Naive thymus-derived CD4-positive, alpha-beta T cell (primary cell): ENCODE measurements around the gene SLC7A6. TPM values are rescaled to one million over a fixed set of nuclear protein-coding genes. Genes with fewer than 3 reads are reported as not detected.

Experiments used
- ATAC-seq: fragments of 150-1000 bp; cut with Tn5 transposase; 2 replicates; pipeline ENCODE4 v1.10.0; 2021; ENCODE audit warnings: mild to moderate bottlenecking, moderate library complexity
- CTCF ChIA-PET: fragments of 350-600 bp; sonication (Branson Sonifier 250); formaldehyde crosslinking; loops from one replicate; lab custom pipeline; 2021; ENCODE audit warnings: antibody characterized with exemption; lab: Charles Lee
- POLR2A ChIA-PET: fragments of 350-600 bp; sonication (Branson Sonifier 250); formaldehyde crosslinking; loops from one replicate; lab custom pipeline; 2021; ENCODE audit warnings: antibody characterized with exemption, inconsistent platforms; lab: Charles Lee
- DNase-seq, 9 donors: peaks; one replicate each; pipeline versions ENCODE4 v3.0.0 to v3.0.0-alpha.2; 2020 to 2022; ENCODE audit warnings: mixed read lengths in 1 of 9
- H3K27ac ChIP-seq: one replicate; pipeline ENCODE4 v1.7.0; 2013; ENCODE audit warnings: mild to moderate bottlenecking, low read depth, low read length, moderate library complexity
- H3K27me3 ChIP-seq, 2 donors: one replicate each; pipeline ENCODE4 v1.7.0; 2013; ENCODE audit warnings: low read length in 2 of 2, mild to moderate bottlenecking in 2 of 2, moderate library complexity in 2 of 2; ENCODE audit not compliant: control insufficient read depth in 2 of 2, insufficient read depth in 2 of 2
- H3K36me3 ChIP-seq, 3 experiments: 1 replicate in 2 of 3; 2 replicates in 1 of 3; pipeline ENCODE4 v1.7.0; 2013; ENCODE audit warnings: low read length in 3 of 3, mild to moderate bottlenecking in 3 of 3, moderate library complexity in 1 of 3; ENCODE audit not compliant: insufficient read depth in 3 of 3, control insufficient read depth in 2 of 3
- H3K4me1 ChIP-seq, 2 donors: one replicate each; pipeline ENCODE4 v1.7.0; 2013; ENCODE audit warnings: low read length in 2 of 2, mild to moderate bottlenecking in 2 of 2, moderate library complexity in 1 of 2; ENCODE audit not compliant: control insufficient read depth in 2 of 2, insufficient read depth in 2 of 2
- H3K4me3 ChIP-seq: 2 replicates; pipeline ENCODE4 v1.7.0; 2013; ENCODE audit warnings: mild to moderate bottlenecking, low read length
- H3K9me3 ChIP-seq, 3 experiments: 1 replicate in 2 of 3; 2 replicates in 1 of 3; pipeline ENCODE4 v1.7.0; 2013; ENCODE audit warnings: low read length in 3 of 3; ENCODE audit not compliant: control insufficient read depth in 2 of 3
- H3K27ac Mint-ChIP-seq, 9 donors: one replicate each; pipeline ENCODE4 v1.8.0; 2020 to 2022; ENCODE audit warnings: mixed read lengths in 9 of 9, mild to moderate bottlenecking in 8 of 9, moderate library complexity in 5 of 9, inconsistent platforms in 2 of 9
- H3K27me3 Mint-ChIP-seq, 5 donors: one replicate each; pipeline ENCODE4 v1.8.0; 2021 to 2022; ENCODE audit warnings: mixed read lengths in 5 of 5, mild to moderate bottlenecking in 1 of 5
- H3K36me3 Mint-ChIP-seq, 5 donors: one replicate each; pipeline ENCODE4 v1.8.0; 2020 to 2022; ENCODE audit warnings: mixed read lengths in 5 of 5, mild to moderate bottlenecking in 3 of 5, inconsistent platforms in 1 of 5
- H3K4me1 Mint-ChIP-seq, 7 donors: one replicate each; pipeline ENCODE4 v1.8.0; 2020 to 2022; ENCODE audit warnings: mixed read lengths in 7 of 7, mild to moderate bottlenecking in 3 of 7, inconsistent platforms in 1 of 7
- H3K4me3 Mint-ChIP-seq, 10 donors: one replicate each; pipeline ENCODE4 v1.8.0; 2020 to 2022; ENCODE audit warnings: mild to moderate bottlenecking in 10 of 10, mixed read lengths in 10 of 10, moderate library complexity in 6 of 10, inconsistent platforms in 2 of 10
- H3K9me3 Mint-ChIP-seq, 11 donors: one replicate each; pipeline ENCODE4 v1.8.0; 2020 to 2022; ENCODE audit warnings: mixed read lengths in 11 of 11, mild to moderate bottlenecking in 4 of 11, inconsistent platforms in 1 of 11, moderate library complexity in 1 of 11
- intact Hi-C, 2 donors: fragments of 100-400 bp; cut with micrococcal nuclease; formaldehyde crosslinking; loops; one replicate each; pipeline ENCODE4 v1.15.1; 2023
- polyA plus RNA-seq, 2 donors: library from polyadenylated mRNA; unstranded; fragments of 300-500 nt; fragmentation: Illumina TruSeq; gene quantifications; one replicate each; pipeline ENCODE4 v1.2.3, GENCODE V29; 2021
- total RNA-seq, 6 experiments: library from RNA in 5 of 6; stranded (reverse) in 5 of 6; gene quantifications; 1 replicate in 5 of 6; 2 replicates in 1 of 6; pipeline ENCODE4 v1.2.3 and lab custom pipeline; 2021 to 2026

The SLC7A6 gene
- total and polyA plus RNA-seq, 7 experiments from 2014 or later, result 29.3 to 248 (median 163) TPM

GRCh38 chr16:68232335-68232734, 32.0 kb upstream of the SLC7A6 start:
- Histone ChIP-seq H3K4me1 (peaks cover 0 to 25% of the 10 kb centered on the region in 2 donors), H3K36me3 (peaks cover 0 to 20% (median 0%) of the 10 kb centered on the region in 3 experiments), H3K9me3 (no peaks in the 10 kb centered on the region), H3K27ac (no peak overlapping the region), H3K27me3 (no peaks in the 10 kb centered on the region), H3K4me3 (no peak overlapping the region)
- no peak overlapping the region for H3K4me3 Mint-ChIP-seq
- intact Hi-C loops, result loop anchor here in 1 of 2 donors (10.0 kb wide), 1 partner anchor 568 kb away; the partner anchor contains the start of genes ACD, C16orf86, ENKD1 and PARD6A
- CTCF ChIA-PET, result interaction anchor here (0.6 kb wide), 2 partner anchors 143 to 180 kb away, joined by 3 read pairs; no protein-coding TSS in a partner anchor
- ATAC-seq (no peak), DNase-seq (no peak)
- peaks cover 16 to 46% (median 40%) of the 10 kb centered on the region in 7 donors for H3K4me1 Mint-ChIP-seq
- POLR2A ChIA-PET, result interaction anchor here (0.7 kb wide), 1 partner anchor 138 kb away, joined by 3 read pairs; no protein-coding TSS in a partner anchor
- H3K27me3 Mint-ChIP-seq, result peaks cover 0 to 9% (median 0%) of the 10 kb centered on the region in 5 donors
- H3K27ac Mint-ChIP-seq, result peak overlapping the region in 5 of 9 donors; percentile 4 to 78 (median 51)
- peaks cover 0 to 6% (median 4%) of the 10 kb centered on the region in 5 donors for H3K36me3 Mint-ChIP-seq
- peaks cover 0 to 2% (median 0%) of the 10 kb centered on the region in 11 donors for H3K9me3 Mint-ChIP-seq

DNA sequence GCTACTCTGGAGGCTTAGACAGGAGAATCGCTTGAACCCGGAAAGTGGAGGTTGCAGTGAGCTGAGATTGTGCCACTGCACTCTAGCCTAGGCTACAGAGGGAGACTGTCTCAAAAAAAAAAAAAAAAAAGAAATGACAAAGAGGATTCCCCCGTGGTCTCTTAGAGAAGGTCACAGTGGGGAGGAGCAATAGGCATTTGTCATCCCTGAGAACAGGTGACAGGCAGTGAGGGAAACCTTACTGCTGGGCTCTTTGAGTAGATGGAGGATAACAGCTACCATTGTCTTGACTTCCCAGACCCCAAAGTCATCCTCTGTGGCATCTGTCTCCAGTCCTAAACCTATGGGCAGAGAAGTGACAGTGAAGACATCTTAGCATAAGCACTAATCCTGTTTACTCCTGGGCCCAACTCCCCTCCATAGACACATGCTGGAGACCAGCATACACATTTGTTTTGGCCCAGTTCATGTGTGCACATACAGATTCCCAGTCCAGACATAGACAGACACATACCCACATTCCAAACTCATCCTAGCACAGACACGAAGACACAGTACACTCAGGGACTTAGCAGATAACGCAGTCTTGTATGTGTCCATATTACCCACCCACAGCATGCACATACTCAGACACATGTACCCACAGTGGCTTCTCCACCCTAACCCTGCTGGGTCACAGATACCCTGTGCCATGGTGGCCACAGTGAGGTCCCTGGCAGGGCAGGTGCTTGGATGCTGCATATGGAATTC, 31.1 kb upstream of the SLC7A6 start:
- no peaks in the 10 kb centered on the region for H3K9me3 ChIP-seq
- POLR2A ChIA-PET, result interaction anchor here (0.7 kb wide), 1 partner anchor 139 kb away, joined by 3 read pairs; no protein-coding TSS in a partner anchor
- peaks cover 21 to 44% (median 36%) of the 10 kb centered on the region in 7 donors for H3K4me1 Mint-ChIP-seq
- peaks cover 0 to 20% (median 0%) of the 10 kb centered on the region in 3 experiments for H3K36me3 ChIP-seq
- H3K27ac ChIP-seq, result no peak overlapping the region
- peaks cover under 1 to 16% of the 10 kb centered on the region in 2 donors for H3K4me1 ChIP-seq
- intact Hi-C loops, result loop anchor here in 1 of 2 donors (10.0 kb wide), 1 partner anchor 568 kb away; the partner anchor contains the start of genes ACD, C16orf86, ENKD1 and PARD6A
- H3K27me3 Mint-ChIP-seq, result peaks cover 0 to 13% (median 0%) of the 10 kb centered on the region in 5 donors
- H3K27me3 ChIP-seq, result no peaks in the 10 kb centered on the region
- H3K4me3 ChIP-seq, result no peak overlapping the region
- H3K27ac Mint-ChIP-seq, result peak overlapping the region; percentile 4 to 78 (median 52)
- ATAC-seq (no peak), DNase-seq (peak in 1 of 9 donors; percentile 13)
- peaks cover 0 to 6% (median 4%) of the 10 kb centered on the region in 5 donors for H3K36me3 Mint-ChIP-seq
- peak overlapping the region in 1 of 10 donors; percentile 1 for H3K4me3 Mint-ChIP-seq
- CTCF ChIA-PET, result interaction anchor here (0.6 to 0.7 kb wide), 2 partner anchors 144 to 159 kb away, joined by 3 to 5 read pairs; no protein-coding TSS in a partner anchor
- peaks cover 0 to 2% (median 0%) of the 10 kb centered on the region in 11 donors for H3K9me3 Mint-ChIP-seq

DNA sequence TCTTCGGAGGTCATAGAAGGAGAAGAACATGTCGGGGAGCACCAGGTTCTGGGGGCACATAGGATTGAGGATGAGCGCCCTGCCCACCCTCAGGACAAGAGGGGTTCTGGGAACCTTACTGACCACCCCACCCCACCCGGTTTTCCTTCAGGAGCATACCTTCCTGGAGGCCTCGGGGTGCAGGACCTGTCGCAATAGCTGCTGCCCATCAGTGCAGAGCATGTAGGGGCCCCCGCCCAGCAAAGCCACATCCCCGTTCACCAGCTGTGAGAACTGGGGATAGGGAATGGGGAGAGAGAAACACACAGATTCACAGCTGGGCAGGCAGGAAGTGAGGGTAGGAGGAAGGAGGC, 30.5 kb upstream of the SLC7A6 start:
- ChIA-PET POLR2A (no interaction called here), CTCF (interaction anchor here (0.6 to 0.7 kb wide), 3 partner anchors 44 to 115 kb away, joined by 3 to 4 read pairs (median 3); no protein-coding TSS in a partner anchor)
- Mint-ChIP-seq H3K36me3 (peaks cover 0 to 6% (median 4%) of the 10 kb centered on the region in 5 donors), H3K27ac (peak overlapping the region in 7 of 9 donors; percentile 23 to 81 (median 52)), H3K9me3 (peaks cover 0 to 3% (median 0%) of the 10 kb centered on the region in 11 donors), H3K4me3 (peak overlapping the region in 1 of 10 donors; percentile 1), H3K27me3 (peaks cover 0 to 13% (median 0%) of the 10 kb centered on the region in 5 donors), H3K4me1 (peaks cover 26 to 43% (median 35%) of the 10 kb centered on the region in 7 donors)
- no peaks in the 10 kb centered on the region for H3K9me3 ChIP-seq
- H3K27ac ChIP-seq, result peak overlapping the region; percentile 11
- H3K4me1 ChIP-seq, result peaks cover 6 to 16% of the 10 kb centered on the region in 2 donors
- intact Hi-C loops, result loop anchor here in 1 of 2 donors (10.0 kb wide), 1 partner anchor 569 kb away; the partner anchor contains the start of genes ACD, C16orf86, ENKD1 and PARD6A
- H3K4me3 ChIP-seq, result no peak overlapping the region
- H3K27me3 ChIP-seq, result no peaks in the 10 kb centered on the region
- peaks cover 0 to 20% (median 0%) of the 10 kb centered on the region in 3 experiments for H3K36me3 ChIP-seq
- DNase-seq (no peak), ATAC-seq (no peak)

- ATAC-seq, result no peak
- Mint-ChIP-seq H3K27me3 (peaks cover 0 to 13% (median 0%) of the 10 kb centered on the region in 5 donors), H3K36me3 (peaks cover 0 to 2% (median under 1%) of the 10 kb centered on the region in 5 donors), H3K9me3 (peaks cover 0 to 5% (median 0%) of the 10 kb centered on the region in 11 donors), H3K27ac (peak overlapping the region; percentile 9 to 84 (median 79)), H3K4me1 (peaks cover 26 to 40% (median 32%) of the 10 kb centered on the region in 7 donors), H3K4me3 (peak overlapping the region in 9 of 10 donors; percentile 24 to 93 (median 54))
- peak in 1 of 9 donors; percentile 26 for DNase-seq
- H3K27ac ChIP-seq, result peak overlapping the region; percentile 11
- H3K4me1 ChIP-seq, result peaks cover 6 to 10% of the 10 kb centered on the region in 2 donors
- no peaks in the 10 kb centered on the region for H3K9me3 ChIP-seq
- intact Hi-C loops, result loop anchor here (5.0 to 10.0 kb wide), 4 partner anchors 288 to 570 kb away; partner anchors contain the start of genes ACD (in 1 of the 2), C16orf86 (in 1 of the 2), ENKD1 (in 1 of the 2) and PARD6A (in 1 of the 2)
- ChIA-PET POLR2A (interaction anchor here (0.8 kb wide), 1 partner anchor 18 kb away, joined by 4 read pairs; no protein-coding TSS in a partner anchor), CTCF (interaction anchor here (0.6 to 1.0 kb wide), 4 partner anchors 45 to 231 kb away, joined by 3 to 4 read pairs (median 3); no protein-coding TSS in a partner anchor)
- no peaks in the 10 kb centered on the region for H3K27me3 ChIP-seq
- H3K4me3 ChIP-seq, result no peak overlapping the region
- peaks cover 0 to 20% (median 0%) of the 10 kb centered on the region in 3 experiments for H3K36me3 ChIP-seq
Measured at GRCh38 chr16:68234188-68235107, 29.9 kb upstream of the SLC7A6 start.

- H3K27ac ChIP-seq, result peak overlapping the region; percentile 67
- intact Hi-C loops, result loop anchor here (5.0 to 10.0 kb wide), 4 partner anchors 287 to 570 kb away; partner anchors contain the start of genes ACD (in 1 of the 2), C16orf86 (in 1 of the 2), ENKD1 (in 1 of the 2) and PARD6A (in 1 of the 2)
- peaks cover 0 to 5% (median 0%) of the 10 kb centered on the region in 11 donors for H3K9me3 Mint-ChIP-seq
- H3K27me3 Mint-ChIP-seq, result peaks cover 0 to 13% (median 0%) of the 10 kb centered on the region in 5 donors
- H3K4me1 Mint-ChIP-seq, result peaks cover 23 to 45% (median 34%) of the 10 kb centered on the region in 7 donors
- H3K4me3 Mint-ChIP-seq, result peak overlapping the region in 8 of 10 donors; percentile 44 to 93 (median 53)
- POLR2A ChIA-PET, result interaction anchor here (0.8 to 1.7 kb wide), 3 partner anchors 19 to 150 kb away, joined by 4 to 9 read pairs (median 5); partner anchors contain the start of gene NFATC3
- peak in 2 of 9 donors; percentile 29 to 30 for DNase-seq
- CTCF ChIA-PET, result interaction anchor here (1.0 kb wide), 1 partner anchor 232 kb away, joined by 3 read pairs; no protein-coding TSS in a partner anchor
- peaks cover 0 to 12% (median 0%) of the 10 kb centered on the region in 3 experiments for H3K36me3 ChIP-seq
- no peaks in the 10 kb centered on the region for H3K9me3 ChIP-seq
- peaks cover 0 to 2% (median 0%) of the 10 kb centered on the region in 5 donors for H3K36me3 Mint-ChIP-seq
- H3K4me1 ChIP-seq, result peaks cover 6 to 10% of the 10 kb centered on the region in 2 donors
- no peaks in the 10 kb centered on the region for H3K27me3 ChIP-seq
- H3K4me3 ChIP-seq, result no peak overlapping the region
- ATAC-seq, result no peak
- peak overlapping the region in 8 of 9 donors; percentile 9 to 83 (median 59) for H3K27ac Mint-ChIP-seq
Measured at GRCh38 chr16:68235108-68235886, 29.0 kb upstream of the SLC7A6 start.
